NCI-H524 treated with DMSO at 0.1 percent for 48 hours (cell line): ENCODE results near the gene ERCC1.
"Not testable (repeated sequence)": the region's sequence is repeated elsewhere in the genome, so short reads cannot be mapped to it uniquely, and the experiment has no call there.

Source experiments
- DNase-seq: peaks from one replicate; lab custom pipeline; 2025; lab: John Stamatoyannopoulos, UW

Gene ERCC1

GRCh38 chr19:45429896-45430295, 6.2 kb upstream of the ERCC1 start:
- DNase-seq: not testable (repeated sequence)

- no peak for DNase-seq
Measured at GRCh38 chr19:45428384-45429231, 4.9 kb upstream of the ERCC1 start.

GRCh38 chr19:45424191-45425058, 708 bp upstream of the ERCC1 start:
- no peak for DNase-seq

GRCh38 chr19:45423033-45423588, 606 bp downstream of the ERCC1 start:
- no peak for DNase-seq

GRCh38 chr19:45421947-45422498, 1.7 kb downstream of the ERCC1 start:
- no peak for DNase-seq

GRCh38 chr19:45420871-45421270, 2.8 kb downstream of the ERCC1 start:
- no peak for DNase-seq

- DNase-seq: no peak
Measured at GRCh38 chr19:45420356-45420755, 3.4 kb downstream of the ERCC1 start.

- no peak for DNase-seq
Measured at GRCh38 chr19:45419895-45420294, 3.8 kb downstream of the ERCC1 start.

GRCh38 chr19:45419396-45419795, 4.3 kb downstream of the ERCC1 start:
- DNase-seq: no peak

GRCh38 chr19:45418802-45419201, 4.9 kb downstream of the ERCC1 start:
- no peak for DNase-seq

- no peak for DNase-seq
Measured at GRCh38 chr19:45417151-45417550, 6.6 kb downstream of the ERCC1 start.

- no peak for DNase-seq
Measured at GRCh38 chr19:45414468-45414867, 9.2 kb downstream of the ERCC1 start.

- DNase-seq: no peak
Measured at GRCh38 chr19:45413497-45413896, 10.2 kb downstream of the ERCC1 start.

- not testable (repeated sequence) for DNase-seq
Measured at GRCh38 chr19:45410330-45410729, 13.4 kb downstream of the ERCC1 start.

- no peak for DNase-seq
Measured at GRCh38 chr19:45409557-45409920, 14.2 kb downstream of the ERCC1 start.

GRCh38 chr19:45408830-45409556, 14.7 kb downstream of the ERCC1 start:
- DNase-seq: no peak

GRCh38 chr19:45408121-45408520, 15.6 kb downstream of the ERCC1 start:
- DNase-seq: no peak

- DNase-seq: not testable (repeated sequence)
Measured at GRCh38 chr19:45407585-45407984, 16.1 kb downstream of the ERCC1 start.

- no peak for DNase-seq
Measured at GRCh38 chr19:45407091-45407375, 16.7 kb downstream of the ERCC1 start.

- DNase-seq: peak; percentile 65
Measured at GRCh38 chr19:45406226-45407090, 17.3 kb downstream of the ERCC1 start, which contains the start of gene POLR1G. POLR1G (plus strand) TSS chr19:45406644; CDS start chr19:45406697, 53 bp downstream.
